Measurements from ENCODE around the gene ZP3.
"Not testable (repeated sequence)": the region's sequence is repeated elsewhere in the genome, so short reads cannot be mapped to it uniquely, and the experiment has no call there.

DNA sequence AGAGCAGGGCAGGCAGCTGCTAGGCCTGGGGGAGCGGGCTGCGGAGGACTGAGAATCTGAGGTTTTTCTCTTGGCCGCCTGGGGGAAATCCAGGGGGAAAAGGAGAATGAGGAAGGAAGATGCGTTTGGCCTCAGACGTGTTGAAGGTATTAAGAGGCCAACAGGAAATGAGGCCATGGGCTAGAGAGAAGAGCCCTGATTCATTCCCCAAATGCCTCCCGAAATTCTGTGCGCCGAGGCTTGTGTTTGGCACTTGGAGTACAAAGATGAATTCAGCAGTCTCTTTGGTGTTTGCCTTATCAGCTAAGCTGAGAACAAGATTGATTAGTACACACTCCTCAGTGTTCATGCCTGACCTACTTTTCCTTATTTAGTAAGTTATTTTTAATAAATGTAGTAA, 41.2 kb downstream of the ZP3 start:
- TF ChIP-seq, protein P1, sequence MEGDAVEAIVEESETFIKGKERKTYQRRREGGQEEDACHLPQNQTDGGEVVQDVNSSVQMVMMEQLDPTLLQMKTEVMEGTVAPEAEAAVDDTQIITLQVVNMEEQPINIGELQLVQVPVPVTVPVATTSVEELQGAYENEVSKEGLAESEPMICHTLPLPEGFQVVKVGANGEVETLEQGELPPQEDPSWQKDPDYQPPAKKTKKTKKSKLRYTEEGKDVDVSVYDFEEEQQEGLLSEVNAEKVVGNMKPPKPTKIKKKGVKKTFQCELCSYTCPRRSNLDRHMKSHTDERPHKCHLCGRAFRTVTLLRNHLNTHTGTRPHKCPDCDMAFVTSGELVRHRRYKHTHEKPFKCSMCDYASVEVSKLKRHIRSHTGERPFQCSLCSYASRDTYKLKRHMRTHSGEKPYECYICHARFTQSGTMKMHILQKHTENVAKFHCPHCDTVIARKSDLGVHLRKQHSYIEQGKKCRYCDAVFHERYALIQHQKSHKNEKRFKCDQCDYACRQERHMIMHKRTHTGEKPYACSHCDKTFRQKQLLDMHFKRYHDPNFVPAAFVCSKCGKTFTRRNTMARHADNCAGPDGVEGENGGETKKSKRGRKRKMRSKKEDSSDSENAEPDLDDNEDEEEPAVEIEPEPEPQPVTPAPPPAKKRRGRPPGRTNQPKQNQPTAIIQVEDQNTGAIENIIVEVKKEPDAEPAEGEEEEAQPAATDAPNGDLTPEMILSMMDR (IDR thresholded peaks at IDR 0.05; ENCODE audit: control extremely low read depth in 1 of 3, insufficient read depth in 1 of 3, low read depth in 1 of 3, low read length in 3 of 3) = not testable (repeated sequence)
- not testable (repeated sequence) for TF ChIP-seq POLR2A (IDR thresholded peaks at IDR 0.05; ENCODE audit: control extremely low read depth in 1 of 2, low read depth in 2 of 2, low read length in 2 of 2); CTBP2 (IDR thresholded peaks at IDR 0.05; ENCODE audit: borderline replicate concordance, insufficient read depth, insufficient read length, low read length); TAF1 (IDR thresholded peaks at IDR 0.05; ENCODE audit: low read depth, low read length); EZH2 (IDR thresholded peaks at IDR 0.05; ENCODE audit: low read depth, low read length, severe bottlenecking); RFX5 (IDR thresholded peaks at IDR 0.05; ENCODE audit: borderline replicate concordance, low read depth, low read length); POLR2AphosphoS5 (IDR thresholded peaks at IDR 0.05; ENCODE audit: low read depth, low read length)
- TF ChIP-seq, protein P2, sequence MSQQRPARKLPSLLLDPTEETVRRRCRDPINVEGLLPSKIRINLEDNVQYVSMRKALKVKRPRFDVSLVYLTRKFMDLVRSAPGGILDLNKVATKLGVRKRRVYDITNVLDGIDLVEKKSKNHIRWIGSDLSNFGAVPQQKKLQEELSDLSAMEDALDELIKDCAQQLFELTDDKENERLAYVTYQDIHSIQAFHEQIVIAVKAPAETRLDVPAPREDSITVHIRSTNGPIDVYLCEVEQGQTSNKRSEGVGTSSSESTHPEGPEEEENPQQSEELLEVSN (IDR thresholded peaks at IDR 0.05) = not testable (repeated sequence)
